ENCODE results near the gene TMEM175. TPM values are rescaled to one million over a fixed set of nuclear protein-coding genes. Genes with fewer than 3 reads are reported as not detected.

TMEM175 gene
- total RNA-seq, 1 experiment from 2014 or later = 10.0 TPM

GRCh38 chr4:951594-952468 lies 19.6 kb downstream of the TMEM175 start:
- intact Hi-C loops (cut with micrococcal nuclease; ENCODE audit: unreplicated experiment) = no loop called here
- H3K4me3 ChIP-seq (ENCODE audit: low read depth, low read length, poor library complexity, severe bottlenecking) = no peak overlapping the region
- no peaks in the 10 kb centered on the region for H3K4me1 ChIP-seq (ENCODE audit: insufficient read depth, low read length, poor library complexity, severe bottlenecking)
- ChIA-PET POLR2A (ENCODE audit: low non-redundant PET) (no interaction called here), CTCF (no interaction called here)
- no peak for DNase-seq (ENCODE audit: low spot score)
- no peaks in the 10 kb centered on the region for H3K9me3 ChIP-seq (ENCODE audit: low read depth, low read length, poor library complexity, severe bottlenecking)
- TF ChIP-seq, protein P1, sequence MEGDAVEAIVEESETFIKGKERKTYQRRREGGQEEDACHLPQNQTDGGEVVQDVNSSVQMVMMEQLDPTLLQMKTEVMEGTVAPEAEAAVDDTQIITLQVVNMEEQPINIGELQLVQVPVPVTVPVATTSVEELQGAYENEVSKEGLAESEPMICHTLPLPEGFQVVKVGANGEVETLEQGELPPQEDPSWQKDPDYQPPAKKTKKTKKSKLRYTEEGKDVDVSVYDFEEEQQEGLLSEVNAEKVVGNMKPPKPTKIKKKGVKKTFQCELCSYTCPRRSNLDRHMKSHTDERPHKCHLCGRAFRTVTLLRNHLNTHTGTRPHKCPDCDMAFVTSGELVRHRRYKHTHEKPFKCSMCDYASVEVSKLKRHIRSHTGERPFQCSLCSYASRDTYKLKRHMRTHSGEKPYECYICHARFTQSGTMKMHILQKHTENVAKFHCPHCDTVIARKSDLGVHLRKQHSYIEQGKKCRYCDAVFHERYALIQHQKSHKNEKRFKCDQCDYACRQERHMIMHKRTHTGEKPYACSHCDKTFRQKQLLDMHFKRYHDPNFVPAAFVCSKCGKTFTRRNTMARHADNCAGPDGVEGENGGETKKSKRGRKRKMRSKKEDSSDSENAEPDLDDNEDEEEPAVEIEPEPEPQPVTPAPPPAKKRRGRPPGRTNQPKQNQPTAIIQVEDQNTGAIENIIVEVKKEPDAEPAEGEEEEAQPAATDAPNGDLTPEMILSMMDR (conservative IDR thresholded peaks at IDR 0.05; ENCODE audit: low read depth, low read length) = no peak
- TF ChIP-seq EZH2 (IDR thresholded peaks at IDR 0.05; ENCODE audit: borderline replicate concordance, low read depth, low read length, poor library complexity, severe bottlenecking) = no peak
- H3K27me3 ChIP-seq (replicated peaks; ENCODE audit: insufficient read depth, low read depth, low read length, poor library complexity) = no peaks in the 10 kb centered on the region
- no peak overlapping the region for H3K27ac ChIP-seq (ENCODE audit: low read depth, low read length, poor library complexity, severe bottlenecking)
- no peaks in the 10 kb centered on the region for H3K36me3 ChIP-seq (ENCODE audit: insufficient read depth, low read length, poor library complexity, severe bottlenecking)
- BruUV-seq (replicated peaks) = no TSS peak

- H3K27me3 ChIP-seq (replicated peaks; ENCODE audit: insufficient read depth, low read depth, low read length, poor library complexity) = no peaks in the 10 kb centered on the region
- POLR2A ChIA-PET (ENCODE audit: low non-redundant PET) = no interaction called here
Measured at GRCh38 chr4:952881-953573, 20.8 kb downstream of the TMEM175 start.

GRCh38 chr4:953574-953915 lies 21.3 kb downstream of the TMEM175 start:
- CTCF ChIA-PET = no interaction called here
- TF ChIP-seq, protein P1 (conservative IDR thresholded peaks at IDR 0.05; ENCODE audit: low read depth, low read length) = no peak
- TF ChIP-seq EZH2 (IDR thresholded peaks at IDR 0.05; ENCODE audit: borderline replicate concordance, low read depth, low read length, poor library complexity, severe bottlenecking) = no peak
- H3K36me3 ChIP-seq (ENCODE audit: insufficient read depth, low read length, poor library complexity, severe bottlenecking) = no peaks in the 10 kb centered on the region
- intact Hi-C loops (cut with micrococcal nuclease; ENCODE audit: unreplicated experiment) = no loop called here
- H3K27me3 ChIP-seq (replicated peaks; ENCODE audit: insufficient read depth, low read depth, low read length, poor library complexity) = no peaks in the 10 kb centered on the region
- H3K9me3 ChIP-seq (ENCODE audit: low read depth, low read length, poor library complexity, severe bottlenecking) = no peaks in the 10 kb centered on the region
- no peak for DNase-seq (ENCODE audit: low spot score)
- POLR2A ChIA-PET (ENCODE audit: low non-redundant PET) = no interaction called here
- H3K4me3 ChIP-seq (ENCODE audit: low read depth, low read length, poor library complexity, severe bottlenecking) = no peak overlapping the region
- no peak overlapping the region for H3K27ac ChIP-seq (ENCODE audit: low read depth, low read length, poor library complexity, severe bottlenecking)
- H3K4me1 ChIP-seq (ENCODE audit: insufficient read depth, low read length, poor library complexity, severe bottlenecking) = no peaks in the 10 kb centered on the region
- no TSS peak for BruUV-seq (replicated peaks)

More at GRCh38 chr4:952881-953573, 20.8 kb downstream of the TMEM175 start:
- Histone ChIP-seq H3K9me3 (ENCODE audit: low read depth, low read length, poor library complexity, severe bottlenecking) (no peaks in the 10 kb centered on the region), H3K4me3 (ENCODE audit: low read depth, low read length, poor library complexity, severe bottlenecking) (no peak overlapping the region), H3K4me1 (ENCODE audit: insufficient read depth, low read length, poor library complexity, severe bottlenecking) (no peaks in the 10 kb centered on the region), H3K27ac (ENCODE audit: low read depth, low read length, poor library complexity, severe bottlenecking) (no peak overlapping the region), H3K36me3 (ENCODE audit: insufficient read depth, low read length, poor library complexity, severe bottlenecking) (no peaks in the 10 kb centered on the region)
- CTCF ChIA-PET = no interaction called here
- intact Hi-C loops (cut with micrococcal nuclease; ENCODE audit: unreplicated experiment) = no loop called here
- TF ChIP-seq EZH2 (IDR thresholded peaks at IDR 0.05; ENCODE audit: borderline replicate concordance, low read depth, low read length, poor library complexity, severe bottlenecking) = no peak
- TF ChIP-seq, protein P1 (conservative IDR thresholded peaks at IDR 0.05; ENCODE audit: low read depth, low read length) = no peak
- no peak for DNase-seq (ENCODE audit: low spot score)
- BruUV-seq (replicated peaks) = no TSS peak
